KMS-11 (cell line): ENCODE results near the gene SEMA3G.

Source experiments
- H2AFZ ChIP-seq: fragments of 200-600 bp; sonication (generic); 2 replicates; pipeline ENCODE4 v1.6.1; 2016; ENCODE audit warnings: antibody characterized with exemption, mixed run types, low read depth
- H3K27ac ChIP-seq: fragments of 200-600 bp; sonication (generic); 2 replicates; pipeline ENCODE4 v1.6.1; 2016; ENCODE audit warnings: mild to moderate bottlenecking, mixed run types
- H3K27me3 ChIP-seq: fragments of 200-600 bp; sonication (generic); 2 replicates; pipeline ENCODE4 v1.6.1; 2017; ENCODE audit warnings: mild to moderate bottlenecking, low read depth, mixed run types, moderate library complexity; ENCODE audit not compliant: insufficient read depth
- H3K36me3 ChIP-seq: fragments of 200-600 bp; sonication (generic); 2 replicates; pipeline ENCODE4 v1.6.1; 2017; ENCODE audit warnings: mild to moderate bottlenecking, mixed run types; ENCODE audit not compliant: insufficient read depth
- H3K4me1 ChIP-seq: fragments of 200-600 bp; sonication (generic); 2 replicates; pipeline ENCODE4 v1.6.1; 2016; ENCODE audit warnings: mild to moderate bottlenecking, low read depth, mixed run types; ENCODE audit not compliant: poor library complexity, severe bottlenecking
- H3K4me2 ChIP-seq: fragments of 200-600 bp; sonication (generic); 2 replicates; pipeline ENCODE4 v1.7.0; 2016; ENCODE audit warnings: mild to moderate bottlenecking, mixed run types
- H3K4me3 ChIP-seq: fragments of 200-600 bp; sonication (generic); IDR thresholded peaks from 2 replicates; pipeline ENCODE4 v1.6.1; 2017; ENCODE audit warnings: low read depth, low read length, mixed read lengths; ENCODE audit not compliant: insufficient read depth
- H3K79me2 ChIP-seq: fragments of 200-600 bp; sonication (generic); 2 replicates; pipeline ENCODE4 v1.6.1; 2016; ENCODE audit warnings: low read depth, mixed run types; ENCODE audit not compliant: insufficient read depth
- H3K9ac ChIP-seq: fragments of 200-600 bp; sonication (generic); 2 replicates; pipeline ENCODE4 v1.6.1; 2016; ENCODE audit warnings: mild to moderate bottlenecking, mixed run types
- H4K20me1 ChIP-seq: fragments of 200-600 bp; sonication (generic); 2 replicates; pipeline ENCODE4 v1.6.1; 2016; ENCODE audit warnings: mild to moderate bottlenecking, mixed run types; ENCODE audit not compliant: insufficient read depth
- TF ChIP-seq, protein P1 (sequence below): fragments of 200-600 bp; sonication (generic); conservative IDR thresholded peaks from 2 replicates; pipeline ENCODE4 v1.6.1; 2017; ENCODE audit warnings: low read depth, mild to moderate bottlenecking, antibody characterized with exemption, low read length, moderate library complexity, mixed read lengths

The SEMA3G gene

DNA sequence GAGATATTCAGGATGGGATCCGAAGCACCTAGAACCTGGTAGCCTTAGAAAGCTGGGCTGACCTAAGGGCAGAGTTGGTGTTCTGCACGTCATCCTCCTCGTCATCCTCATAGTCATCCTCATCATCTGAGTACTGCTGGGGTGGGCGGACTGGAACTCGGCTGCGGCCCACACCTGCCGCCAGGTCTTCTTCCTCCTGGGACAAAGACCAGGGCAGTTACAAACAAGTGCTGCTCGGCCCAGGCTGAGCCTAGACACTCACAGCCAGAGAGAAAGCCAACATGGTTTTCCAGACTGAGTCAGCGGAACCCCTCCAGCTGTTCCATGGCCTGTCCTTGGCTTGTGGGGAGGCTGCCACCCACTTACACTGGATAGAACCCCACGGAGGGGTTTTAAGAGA is 40.5 kb downstream of the SEMA3G start:
- Histone ChIP-seq H3K79me2 (peaks cover 12% of the 10 kb centered on the region; the same call in 1 of the 2 replicates), H3K27me3 (no peaks in the 10 kb centered on the region), H2AFZ (no peak overlapping the region), H3K27ac (no peak overlapping the region), H3K4me2 (no peak overlapping the region), H4K20me1 (no peaks in the 10 kb centered on the region), H3K9ac (no peak overlapping the region), H3K4me1 (no peaks in the 10 kb centered on the region), H3K36me3 (no peaks in the 10 kb centered on the region), H3K4me3 (no peak overlapping the region)
- TF ChIP-seq, protein P1, sequence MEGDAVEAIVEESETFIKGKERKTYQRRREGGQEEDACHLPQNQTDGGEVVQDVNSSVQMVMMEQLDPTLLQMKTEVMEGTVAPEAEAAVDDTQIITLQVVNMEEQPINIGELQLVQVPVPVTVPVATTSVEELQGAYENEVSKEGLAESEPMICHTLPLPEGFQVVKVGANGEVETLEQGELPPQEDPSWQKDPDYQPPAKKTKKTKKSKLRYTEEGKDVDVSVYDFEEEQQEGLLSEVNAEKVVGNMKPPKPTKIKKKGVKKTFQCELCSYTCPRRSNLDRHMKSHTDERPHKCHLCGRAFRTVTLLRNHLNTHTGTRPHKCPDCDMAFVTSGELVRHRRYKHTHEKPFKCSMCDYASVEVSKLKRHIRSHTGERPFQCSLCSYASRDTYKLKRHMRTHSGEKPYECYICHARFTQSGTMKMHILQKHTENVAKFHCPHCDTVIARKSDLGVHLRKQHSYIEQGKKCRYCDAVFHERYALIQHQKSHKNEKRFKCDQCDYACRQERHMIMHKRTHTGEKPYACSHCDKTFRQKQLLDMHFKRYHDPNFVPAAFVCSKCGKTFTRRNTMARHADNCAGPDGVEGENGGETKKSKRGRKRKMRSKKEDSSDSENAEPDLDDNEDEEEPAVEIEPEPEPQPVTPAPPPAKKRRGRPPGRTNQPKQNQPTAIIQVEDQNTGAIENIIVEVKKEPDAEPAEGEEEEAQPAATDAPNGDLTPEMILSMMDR: no peak

GRCh38 chr3:52403955-52404354 is 40.9 kb downstream of the SEMA3G start:
- H3K9ac ChIP-seq: no peak overlapping the region
- peaks cover 8% of the 10 kb centered on the region; the same call in 1 of the 2 replicates for H3K79me2 ChIP-seq
- TF ChIP-seq, protein P1: no peak
- H3K27me3 ChIP-seq: no peaks in the 10 kb centered on the region
- no peaks in the 10 kb centered on the region for H3K4me1 ChIP-seq
- H3K36me3 ChIP-seq: no peaks in the 10 kb centered on the region
- no peak overlapping the region for H2AFZ ChIP-seq
- H3K4me2 ChIP-seq: no peak overlapping the region
- no peaks in the 10 kb centered on the region for H4K20me1 ChIP-seq
- no peak overlapping the region for H3K4me3 ChIP-seq
- H3K27ac ChIP-seq: no peak overlapping the region

DNA sequence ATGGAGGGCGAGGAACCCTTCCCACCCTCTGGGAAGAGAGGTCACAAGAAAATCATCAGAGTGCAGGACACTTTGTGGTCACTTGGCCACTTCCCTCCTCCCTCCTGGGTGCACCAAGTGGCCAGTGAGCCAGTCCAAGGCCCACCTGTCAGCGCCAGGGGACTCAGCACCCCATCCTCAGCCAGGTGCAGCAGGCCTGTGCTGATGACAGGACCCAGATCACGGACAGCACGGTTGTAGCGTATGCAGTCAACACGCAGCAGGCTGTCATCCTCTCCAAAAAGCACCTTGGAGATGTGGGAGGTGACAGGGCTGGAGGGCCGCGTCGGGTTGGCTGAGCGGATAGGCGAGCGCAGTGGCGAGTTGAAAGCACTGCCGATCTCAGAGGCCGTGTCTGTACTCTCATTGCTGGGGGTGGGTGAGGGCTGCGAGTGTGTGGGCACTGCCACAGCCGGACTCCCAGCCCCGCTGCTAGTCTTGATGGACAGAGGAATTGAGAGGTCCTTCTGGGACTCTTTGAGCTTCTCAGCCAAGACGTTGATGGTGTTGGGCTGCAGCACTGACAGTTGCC is 41.5 kb downstream of the SEMA3G start:
- Histone ChIP-seq H3K36me3 (no peaks in the 10 kb centered on the region), H3K9ac (no peak overlapping the region)
- TF ChIP-seq, protein P1: no peak

DNA sequence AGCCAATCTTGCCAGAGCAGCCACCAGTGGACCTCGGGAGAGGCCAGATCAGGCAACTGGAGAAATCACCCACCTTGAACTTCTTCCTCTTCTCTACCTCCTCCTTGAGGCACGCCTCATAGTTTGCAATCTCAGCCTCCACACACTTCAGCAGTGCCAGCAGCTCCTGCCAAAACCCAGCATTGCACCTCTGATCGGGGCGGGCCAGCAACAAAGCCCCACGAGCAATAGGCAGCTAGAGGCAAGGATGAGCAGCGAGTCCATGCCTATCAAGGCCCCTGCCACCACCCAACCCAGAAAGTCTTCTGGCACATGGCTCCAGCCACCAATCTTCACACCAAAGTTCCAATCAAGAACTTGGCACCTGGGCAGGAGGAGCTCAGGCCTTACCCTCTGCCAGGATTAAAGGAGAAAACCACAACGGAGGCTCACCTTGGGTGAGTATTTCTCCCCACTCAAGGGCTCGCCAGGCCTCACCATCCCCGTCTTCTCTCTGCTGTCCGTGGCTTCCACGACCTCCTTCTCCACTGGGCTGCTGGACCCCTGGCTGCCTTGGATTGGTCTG is 42.1 kb downstream of the SEMA3G start:
- no peaks in the 10 kb centered on the region for H3K27me3 ChIP-seq
- no peak overlapping the region for H3K9ac ChIP-seq
- no peak overlapping the region for H2AFZ ChIP-seq
- H3K4me3 ChIP-seq: no peak overlapping the region
- H3K27ac ChIP-seq: no peak overlapping the region
- no peaks in the 10 kb centered on the region for H3K36me3 ChIP-seq
- no peaks in the 10 kb centered on the region for H3K79me2 ChIP-seq
- TF ChIP-seq, protein P1: no peak
- no peaks in the 10 kb centered on the region for H4K20me1 ChIP-seq
- no peak overlapping the region for H3K4me2 ChIP-seq
- H3K4me1 ChIP-seq: no peaks in the 10 kb centered on the region

More for the DNA sequence above, 41.5 kb downstream of the SEMA3G start:
- Histone ChIP-seq H3K4me1 (no peaks in the 10 kb centered on the region), H3K27me3 (no peaks in the 10 kb centered on the region), H3K4me3 (no peak overlapping the region), H3K4me2 (no peak overlapping the region), H3K79me2 (0 out of 2 replicates have a peak, but pooled peaks cover 2% of the 10 kb centered on the region), H3K27ac (no peak overlapping the region), H4K20me1 (no peaks in the 10 kb centered on the region), H2AFZ (no peak overlapping the region)
